Cardiac muscle cell (in vitro differentiated cells and primary cell): ENCODE data around the gene CHD9. TPM values are rescaled to one million over a fixed set of nuclear protein-coding genes. Genes with fewer than 3 reads are reported as not detected.
"Not testable (repeated sequence)": the region's sequence is repeated elsewhere in the genome, so short reads cannot be mapped to it uniquely, and the experiment has no call there.

ENCODE experiments used
- DNase-seq, 2 donors: peaks; one replicate each; pipeline versions ENCODE4 v3.0.0 to v3.0.0-alpha.2; 2010 to 2017; ENCODE audit warnings: low read depth in 1 of 2, low spot score in 1 of 2
- H3K27ac ChIP-seq: fragments of 200-600 bp; sonication (generic); 2 replicates; pipeline ENCODE4 v1.5.1; 2016
- H3K27me3 ChIP-seq: fragments of 200-600 bp; sonication (generic); 2 replicates; pipeline ENCODE4 v1.6.0; 2016; ENCODE audit warnings: control low read depth
- H3K36me3 ChIP-seq: fragments of 200-600 bp; sonication (generic); 2 replicates; pipeline ENCODE4 v1.5.1; 2016; ENCODE audit warnings: control low read depth
- H3K4me1 ChIP-seq: fragments of 200-600 bp; sonication (generic); 2 replicates; pipeline ENCODE4 v1.8.1; 2017; ENCODE audit warnings: low read depth, mild to moderate bottlenecking, mixed run types
- H3K4me3 ChIP-seq: fragments of 200-600 bp; sonication (generic); 2 replicates; pipeline ENCODE4 v1.5.1; 2016; ENCODE audit warnings: mild to moderate bottlenecking
- H3K9me3 ChIP-seq: fragments of 200-600 bp; sonication (generic); 2 replicates; pipeline ENCODE4 v1.5.1; 2017; ENCODE audit warnings: low read depth, mild to moderate bottlenecking, control low read depth
- polyA plus RNA-seq: library from polyadenylated mRNA; unstranded; fragments of >200 nt; fragmentation: Nextera tagmentation; extraction: Ambion mirVana; gene quantifications from 2 replicates; pipeline ENCODE4 v1.2.1, GENCODE V29; 2016
- total RNA-seq: library from RNA; depleted of rRNA; stranded (reverse); fragments of >200 nt; gene quantifications from 2 replicates; pipeline ENCODE4 v1.2.3, GENCODE V29; 2016
- TF ChIP-seq, protein P1 (sequence below): IDR thresholded peaks from 2 replicates; pipeline ENCODE4 v1.5.1; 2012; ENCODE audit warnings: low read depth, mild to moderate bottlenecking, low read length

Gene CHD9
- total and polyA plus RNA-seq, 2 experiments from 2014 or later = 54.8 to 78.9 TPM

DNA sequence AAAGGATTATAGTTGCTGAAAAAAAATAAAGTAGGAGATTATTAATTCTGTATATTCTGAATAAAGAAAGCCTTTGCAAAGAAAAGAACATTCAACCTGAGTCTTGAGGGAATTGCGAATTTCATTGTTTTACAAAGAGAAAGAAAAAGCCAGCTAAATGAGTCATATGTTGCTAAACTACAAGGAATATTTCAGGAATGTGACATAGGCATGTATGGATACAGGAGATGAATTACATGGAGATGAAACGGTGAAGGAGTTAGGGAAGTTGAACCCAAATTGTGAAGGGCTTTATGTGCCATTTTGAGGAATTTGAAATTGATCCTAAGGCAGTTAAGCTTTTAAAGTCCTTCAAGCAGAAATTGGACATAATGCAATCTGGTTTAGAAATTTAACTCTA, 202.2 kb downstream of the CHD9 start:
- Histone ChIP-seq H3K27ac (peak overlapping the region; percentile 54), H3K36me3 (peaks cover 81% of the 10 kb centered on the region), H3K4me1 (no peaks in the 10 kb centered on the region), H3K9me3 (no peaks in the 10 kb centered on the region), H3K27me3 (no peaks in the 10 kb centered on the region), H3K4me3 (no peak overlapping the region)
- TF ChIP-seq, protein P1, sequence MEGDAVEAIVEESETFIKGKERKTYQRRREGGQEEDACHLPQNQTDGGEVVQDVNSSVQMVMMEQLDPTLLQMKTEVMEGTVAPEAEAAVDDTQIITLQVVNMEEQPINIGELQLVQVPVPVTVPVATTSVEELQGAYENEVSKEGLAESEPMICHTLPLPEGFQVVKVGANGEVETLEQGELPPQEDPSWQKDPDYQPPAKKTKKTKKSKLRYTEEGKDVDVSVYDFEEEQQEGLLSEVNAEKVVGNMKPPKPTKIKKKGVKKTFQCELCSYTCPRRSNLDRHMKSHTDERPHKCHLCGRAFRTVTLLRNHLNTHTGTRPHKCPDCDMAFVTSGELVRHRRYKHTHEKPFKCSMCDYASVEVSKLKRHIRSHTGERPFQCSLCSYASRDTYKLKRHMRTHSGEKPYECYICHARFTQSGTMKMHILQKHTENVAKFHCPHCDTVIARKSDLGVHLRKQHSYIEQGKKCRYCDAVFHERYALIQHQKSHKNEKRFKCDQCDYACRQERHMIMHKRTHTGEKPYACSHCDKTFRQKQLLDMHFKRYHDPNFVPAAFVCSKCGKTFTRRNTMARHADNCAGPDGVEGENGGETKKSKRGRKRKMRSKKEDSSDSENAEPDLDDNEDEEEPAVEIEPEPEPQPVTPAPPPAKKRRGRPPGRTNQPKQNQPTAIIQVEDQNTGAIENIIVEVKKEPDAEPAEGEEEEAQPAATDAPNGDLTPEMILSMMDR = no peak
- DNase-seq = peak in 1 of 2 donors; percentile 67

DNA sequence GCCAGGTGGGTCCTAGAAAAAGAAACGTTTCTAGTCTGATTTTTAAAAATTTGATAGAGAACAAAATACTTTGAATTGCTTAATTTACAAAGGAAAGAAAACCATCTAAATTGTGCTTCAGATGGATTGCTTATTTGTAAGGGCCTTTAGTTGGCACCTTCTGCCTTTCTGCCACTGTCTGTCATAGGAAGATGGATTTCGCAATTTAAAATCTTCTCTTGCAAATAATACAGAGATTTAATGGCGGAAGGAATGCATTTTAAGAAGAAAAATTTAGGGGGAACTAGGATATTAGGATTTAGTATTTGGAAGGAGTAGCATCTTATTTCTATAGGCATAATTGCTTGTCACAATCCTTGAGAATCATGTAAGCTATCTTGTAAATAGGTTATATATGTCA, 204.0 kb downstream of the CHD9 start:
- peaks cover 86% of the 10 kb centered on the region for H3K36me3 ChIP-seq
- no peak overlapping the region for H3K4me3 ChIP-seq
- H3K27me3 ChIP-seq = no peaks in the 10 kb centered on the region
- TF ChIP-seq, protein P1 = no peak
- DNase-seq = no peak
- H3K27ac ChIP-seq = peak overlapping the region; percentile 54
- no peaks in the 10 kb centered on the region for H3K4me1 ChIP-seq
- no peaks in the 10 kb centered on the region for H3K9me3 ChIP-seq

DNA sequence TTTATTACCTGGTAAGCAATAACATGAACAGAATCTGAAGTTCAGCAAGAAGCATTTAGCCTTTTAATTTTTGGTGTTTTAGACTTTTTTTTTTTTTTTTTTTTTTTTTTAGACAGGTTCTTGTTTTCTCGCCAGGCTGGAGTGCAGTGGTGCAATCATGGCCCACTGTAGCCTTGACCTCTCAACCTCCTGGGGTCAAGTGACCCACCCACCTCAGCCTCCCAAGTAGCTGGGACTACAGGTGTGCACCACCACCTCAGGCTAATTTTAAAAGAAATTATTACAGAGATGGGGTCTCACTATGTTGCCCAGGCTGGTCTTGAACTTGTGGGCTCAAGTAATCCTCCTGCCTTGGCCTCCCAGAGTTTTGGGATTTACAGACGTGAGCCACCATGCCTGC, 206.5 kb downstream of the CHD9 start:
- Histone ChIP-seq H3K36me3 (peaks cover 82% of the 10 kb centered on the region), H3K9me3 (no peaks in the 10 kb centered on the region), H3K4me1 (no peaks in the 10 kb centered on the region), H3K4me3 (no peak overlapping the region), H3K27ac (no peak overlapping the region), H3K27me3 (no peaks in the 10 kb centered on the region)
- no peak for DNase-seq
- TF ChIP-seq, protein P1 = no peak

DNA sequence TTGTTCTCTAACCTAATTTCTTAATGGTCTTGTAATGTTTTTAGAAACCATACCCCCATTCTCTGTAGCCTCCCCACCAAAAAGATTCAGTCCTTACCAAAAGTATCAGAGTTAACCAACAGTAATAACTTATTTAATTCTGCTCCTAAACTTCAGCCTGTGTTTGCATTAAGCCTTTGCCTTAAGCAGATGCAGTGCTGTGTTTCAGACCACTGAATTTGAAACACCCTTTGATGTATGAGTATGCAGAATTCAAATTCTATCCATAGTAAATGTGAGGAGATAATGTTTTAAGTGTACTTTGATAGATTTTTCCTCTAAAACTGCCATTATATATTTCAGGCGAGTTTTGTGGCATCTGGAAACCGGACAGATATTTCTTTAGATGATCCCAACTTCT, 207.9 kb downstream of the CHD9 start:
- no peaks in the 10 kb centered on the region for H3K27me3 ChIP-seq
- no peak for DNase-seq
- no peaks in the 10 kb centered on the region for H3K4me1 ChIP-seq
- H3K27ac ChIP-seq = no peak overlapping the region
- no peaks in the 10 kb centered on the region for H3K9me3 ChIP-seq
- TF ChIP-seq, protein P1 = no peak
- H3K36me3 ChIP-seq = peaks cover 85% of the 10 kb centered on the region
- H3K4me3 ChIP-seq = no peak overlapping the region

DNA sequence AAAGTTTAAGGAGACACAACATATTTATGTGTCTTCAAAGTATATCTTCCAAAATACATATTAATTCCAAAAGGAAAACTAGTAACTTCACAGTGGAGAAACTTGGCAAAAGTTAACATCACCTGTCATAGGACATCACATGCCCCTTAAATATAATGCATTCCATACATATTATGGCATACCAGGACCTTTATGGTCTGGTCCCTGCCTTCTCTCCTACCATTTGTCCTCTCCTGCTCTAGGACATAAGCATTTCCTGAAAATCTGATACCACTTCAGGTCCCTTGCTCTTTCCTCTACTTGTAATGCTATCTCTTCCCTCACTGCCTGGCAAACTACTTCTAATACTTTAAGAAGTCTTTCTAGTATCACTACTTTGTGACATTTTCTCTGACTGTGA, 211.4 kb downstream of the CHD9 start:
- Histone ChIP-seq H3K9me3 (no peaks in the 10 kb centered on the region), H3K4me3 (no peak overlapping the region), H3K27ac (peak overlapping the region; percentile 24), H3K4me1 (no peaks in the 10 kb centered on the region), H3K27me3 (no peaks in the 10 kb centered on the region), H3K36me3 (peaks cover 79% of the 10 kb centered on the region)
- TF ChIP-seq, protein P1 = no peak
- DNase-seq = no peak

DNA sequence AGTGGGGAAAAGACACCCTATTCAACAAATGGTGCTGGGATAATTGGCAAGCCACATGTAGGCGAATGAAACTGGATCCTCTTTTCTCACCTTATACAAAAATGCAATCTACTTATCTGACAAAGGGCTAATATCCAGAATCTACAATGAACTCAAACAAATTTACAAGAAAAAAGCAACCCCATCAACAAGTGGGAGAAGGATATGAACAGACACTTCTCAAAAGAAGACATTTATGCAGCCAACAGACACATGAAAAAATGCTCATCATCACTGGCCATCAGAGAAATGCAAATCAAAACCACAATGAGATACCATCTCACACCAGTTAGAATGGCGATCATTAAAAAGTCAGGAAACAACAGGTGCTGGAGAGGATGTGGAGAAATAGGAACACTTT, 223.7 kb downstream of the CHD9 start:
- not testable (repeated sequence) for H3K27me3 ChIP-seq, H3K9me3 ChIP-seq, H3K4me3 ChIP-seq, H3K4me1 ChIP-seq, DNase-seq, H3K27ac ChIP-seq
- peaks cover 63% of the 10 kb centered on the region for H3K36me3 ChIP-seq
